PC-3 (cell line): ENCODE results near the gene CTPS1. TPM values are rescaled to one million over a fixed set of nuclear protein-coding genes. Genes with fewer than 3 reads are reported as not detected.
A peak's percentile ranks its signal among the peaks of the same experiment; 100 is the strongest.

Experiments used
- ATAC-seq: fragments of 200-7000 bp; cut with Tn5 transposase; 2 replicates; pipeline ENCODE4 v1.9.1; 2020; ENCODE audit warnings: mild to moderate bottlenecking, moderate library complexity
- BruUV-seq: library from RNA; stranded (reverse); fragments of 400-500 nt; replicated peaks from 2 replicates; lab custom pipeline; 2021; lab: Mats Ljungman, UMichigan
- CTCF ChIA-PET: fragments of 300-600 bp; sonication (Branson Sonifier 250); formaldehyde crosslinking; loops from one replicate; lab custom pipeline; 2022; ENCODE audit warnings: antibody characterized with exemption; lab: Charles Lee
- POLR2A ChIA-PET: fragments of 300-600 bp; sonication (Branson Sonifier 250); formaldehyde crosslinking; loops from one replicate; lab custom pipeline; 2022; ENCODE audit warnings: antibody characterized with exemption; ENCODE audit not compliant: unreplicated experiment; lab: Charles Lee
- DNase-seq: peaks from one replicate; pipeline ENCODE4 v3.0.0-alpha.2; 2015
- H2AFZ ChIP-seq: fragments of 300-600 bp; sonication (generic); 2 replicates; pipeline ENCODE4 v1.6.0; 2016; ENCODE audit warnings: antibody characterized with exemption, low read length
- H3F3A ChIP-seq: fragments of 300-600 bp; sonication (generic); one replicate; pipeline ENCODE4 v1.6.0; 2017; ENCODE audit warnings: antibody characterized with exemption, low read length, control low read depth, mild to moderate bottlenecking; ENCODE audit not compliant: unreplicated experiment
- H3K27ac ChIP-seq: fragments of 300-600 bp; sonication (generic); 2 replicates; pipeline ENCODE4 v1.5.1; 2016; ENCODE audit warnings: mild to moderate bottlenecking, low read length
- H3K27me3 ChIP-seq: fragments of 300-600 bp; sonication (generic); 2 replicates; pipeline ENCODE4 v1.6.1; 2016; ENCODE audit warnings: low read length, mixed read lengths
- H3K36me3 ChIP-seq: fragments of 300-600 bp; sonication (generic); 2 replicates; pipeline ENCODE4 v1.6.1; 2016; ENCODE audit warnings: low read depth, mixed run types, low read length, mixed read lengths
- H3K4me1 ChIP-seq: fragments of 300-600 bp; sonication (generic); 2 replicates; pipeline ENCODE4 v1.5.1; 2016; ENCODE audit warnings: low read length; ENCODE audit not compliant: insufficient read depth
- H3K4me2 ChIP-seq: fragments of 300-600 bp; sonication (generic); 2 replicates; pipeline ENCODE4 v1.6.0; 2016; ENCODE audit warnings: low read length
- H3K4me3 ChIP-seq: fragments of 300-600 bp; sonication (generic); 2 replicates; pipeline ENCODE4 v1.5.1; 2016; ENCODE audit warnings: mild to moderate bottlenecking, low read length, mixed read lengths
- H3K79me2 ChIP-seq: fragments of 300-600 bp; sonication (generic); 2 replicates; pipeline ENCODE4 v1.6.1; 2017; ENCODE audit warnings: low read length, mixed read lengths
- H3K9ac ChIP-seq: fragments of 300-600 bp; sonication (generic); 2 replicates; pipeline ENCODE4 v1.6.0; 2016; ENCODE audit warnings: mild to moderate bottlenecking, low read length
- H3K9me2 ChIP-seq: fragments of 300-600 bp; sonication (generic); replicated peaks from 2 replicates; pipeline ENCODE4 v1.6.1; 2016; ENCODE audit warnings: mixed run types, low read length, mixed read lengths
- H3K9me3 ChIP-seq: fragments of 300-600 bp; sonication (generic); 2 replicates; pipeline ENCODE4 v1.6.1; 2016; ENCODE audit warnings: low read length, mixed read lengths
- H4K20me1 ChIP-seq: fragments of 300-600 bp; sonication (generic); 2 replicates; pipeline ENCODE4 v1.6.1; 2016; ENCODE audit warnings: low read length, mixed read lengths
- CTCF ChIP-seq: fragments of 300-600 bp; sonication (generic); conservative IDR thresholded peaks from 2 replicates; pipeline ENCODE4 v1.5.1; 2017; ENCODE audit warnings: antibody characterized with exemption, low read depth, mild to moderate bottlenecking, low read length
- EZH2 ChIP-seq: fragments of 300-600 bp; sonication (generic); IDR thresholded peaks from one replicate; pipeline ENCODE4 v1.6.1; 2017; ENCODE audit warnings: antibody characterized with exemption, mild to moderate bottlenecking, low read length; ENCODE audit not compliant: unreplicated experiment
- EZH2phosphoT487 ChIP-seq: fragments of 300-600 bp; sonication (generic); IDR thresholded peaks from 2 replicates; pipeline ENCODE4 v1.6.1; 2018; ENCODE audit warnings: mild to moderate bottlenecking, antibody characterized with exemption, low read length, borderline replicate concordance
- intact Hi-C: fragments of 100-400 bp; cut with micrococcal nuclease; formaldehyde crosslinking; loops from 2 replicates; pipeline ENCODE4 v1.9.0; 2023
- total RNA-seq: library from RNA; depleted of rRNA; stranded (reverse); fragments of >200 nt; gene quantifications from 2 replicates; pipeline ENCODE4 v1.2.3, GENCODE V29; 2014

Gene CTPS1
- total RNA-seq, 1 experiment from 2014 or later: 63.4 TPM

- Histone ChIP-seq H3K4me3 (no peak overlapping the region; the same call in 1 of the 2 replicates), H3K27ac (no peak overlapping the region), H3K9me3 (no peaks in the 10 kb centered on the region), H3K4me2 (peak overlapping the region; percentile 56), H3K27me3 (no peaks in the 10 kb centered on the region), H3K9ac (no peak overlapping the region), H3K9me2 (no peaks in the 10 kb centered on the region), H3K4me1 (peaks cover 26% of the 10 kb centered on the region), H3K36me3 (no peaks in the 10 kb centered on the region), H2AFZ (peak overlapping the region; percentile 56), H3K79me2 (no peaks in the 10 kb centered on the region), H3F3A (no peaks in the 10 kb centered on the region), H4K20me1 (no peaks in the 10 kb centered on the region)
- no TSS peak for BruUV-seq
- DNase-seq (peak; percentile 94), ATAC-seq (peak; percentile 47)
- CTCF ChIA-PET: interaction anchor here (0.5 to 1.9 kb wide), 9 partner anchors 29 to 1790 kb away, joined by 3 to 12 read pairs (median 5); partner anchors contain the start of gene CITED4
- intact Hi-C loops: loop anchor here (2.0 kb wide), 1 partner anchor 50 kb away; no protein-coding TSS in a partner anchor
- POLR2A ChIA-PET: no interaction called here
- TF ChIP-seq EZH2 (no peak), EZH2phosphoT487 (no peak), CTCF (peak; percentile 94)
These were observed 30.6 kb upstream of the CTPS1 start for GRCh38 chr1:40948741-40949443.

DNA sequence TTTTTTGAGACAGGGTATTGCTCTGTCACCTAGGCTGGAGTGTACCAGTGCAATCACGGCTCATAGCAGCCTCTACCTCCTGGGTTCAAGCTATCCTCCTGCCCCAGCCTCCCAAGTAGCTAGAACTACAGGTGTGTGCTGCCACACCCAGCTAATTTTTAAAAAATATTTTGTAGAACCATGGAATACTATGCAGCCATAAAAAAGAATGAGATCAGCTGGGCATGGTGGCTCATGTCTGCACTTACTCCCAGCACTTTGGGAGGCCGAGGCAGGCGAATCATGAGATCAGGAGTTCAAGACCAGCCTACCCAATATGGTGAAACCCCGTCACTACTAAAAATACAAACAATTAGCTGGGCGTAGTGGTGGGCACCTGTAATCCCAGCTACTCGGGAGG is 29.9 kb upstream of the CTPS1 start:
- intact Hi-C loops: loop anchor here (2.0 kb wide), 1 partner anchor 51 kb away; no protein-coding TSS in a partner anchor
- Histone ChIP-seq H3K79me2 (no peaks in the 10 kb centered on the region), H3K4me2 (no peak overlapping the region), H3K4me3 (no peak overlapping the region), H3F3A (no peaks in the 10 kb centered on the region), H3K27me3 (no peaks in the 10 kb centered on the region), H3K9ac (no peak overlapping the region), H3K9me2 (no peaks in the 10 kb centered on the region), H2AFZ (no peak overlapping the region), H3K27ac (no peak overlapping the region), H3K36me3 (no peaks in the 10 kb centered on the region), H4K20me1 (no peaks in the 10 kb centered on the region), H3K4me1 (peaks cover 20% of the 10 kb centered on the region), H3K9me3 (no peaks in the 10 kb centered on the region)
- TF ChIP-seq EZH2phosphoT487 (no peak), CTCF (no peak), EZH2 (no peak)
- POLR2A ChIA-PET: no interaction called here
- no TSS peak for BruUV-seq
- ATAC-seq (no peak), DNase-seq (no peak)
- CTCF ChIA-PET: interaction anchor here (1.0 to 1.9 kb wide), 2 partner anchors 87 to 90 kb away, joined by 3 to 12 read pairs; partner anchors contain the start of gene CITED4
